GM12878 (cell line): ENCODE data around the gene DENND6B. TPM values are rescaled to one million over a fixed set of nuclear protein-coding genes. Genes with fewer than 3 reads are reported as not detected.

ENCODE experiments used
- BHLHE40 ChIP-seq, 2 experiments: fragments of 450-650 bp in 1 of 2; IDR thresholded peaks; 2 replicates each; pipeline ENCODE4 v1.6.1; 2011 to 2017; ENCODE audit warnings: low read depth in 2 of 2, borderline replicate concordance in 1 of 2, improper control_type of control experiment in 1 of 2, low read length in 1 of 2, mild to moderate bottlenecking in 1 of 2
- CEBPB ChIP-seq, 2 experiments: fragments of 150-350 bp in 1 of 2; IDR thresholded peaks; 2 replicates each; pipeline ENCODE4 v1.6.1; 2012 to 2014; ENCODE audit warnings: low read depth in 2 of 2, low read length in 2 of 2, borderline replicate concordance in 1 of 2, inconsistent platforms in 1 of 2
- CREB1 ChIP-seq: IDR thresholded peaks from 2 replicates; pipeline ENCODE4 v1.6.1; 2012; ENCODE audit warnings: low read depth, mild to moderate bottlenecking, inconsistent platforms
- GATAD2B ChIP-seq: fragments of 450-650 bp; conservative IDR thresholded peaks from 2 replicates; pipeline ENCODE4 v1.6.1; 2017; ENCODE audit warnings: low read depth, mild to moderate bottlenecking, moderate library complexity
- HDAC6 ChIP-seq: fragments of 200-600 bp; sonication (generic); IDR thresholded peaks from one replicate; pipeline ENCODE4 v1.8.0; 2017; ENCODE audit warnings: antibody characterized with exemption; ENCODE audit not compliant: unreplicated experiment
- HDGF ChIP-seq: fragments of 450-650 bp; IDR thresholded peaks from 2 replicates; pipeline ENCODE4 v1.6.1; 2016; ENCODE audit warnings: antibody characterized with exemption
- IRF4 ChIP-seq: IDR thresholded peaks from 2 replicates; pipeline ENCODE4 v1.6.1; 2011; ENCODE audit warnings: low read depth, low read length
- JUND ChIP-seq: IDR thresholded peaks from 2 replicates; pipeline ENCODE4 v1.6.1; 2012; ENCODE audit warnings: low read depth, mild to moderate bottlenecking, low read length, improper control_type of control experiment, moderate library complexity
- MLLT1 ChIP-seq: fragments of 450-650 bp; IDR thresholded peaks from 2 replicates; pipeline ENCODE4 v1.6.1; 2016; ENCODE audit warnings: mild to moderate bottlenecking
- MTA2 ChIP-seq: fragments of 450-650 bp; IDR thresholded peaks from 2 replicates; pipeline ENCODE4 v1.6.1; 2016; ENCODE audit warnings: low read depth, mild to moderate bottlenecking, moderate library complexity
- POLR2A ChIP-seq: IDR thresholded peaks from 2 replicates; pipeline ENCODE4 v1.6.1; 2011; ENCODE audit warnings: low read depth, mild to moderate bottlenecking, low read length
- RB1 ChIP-seq: fragments of 450-650 bp; formaldehyde crosslinking; IDR thresholded peaks from 2 replicates; pipeline ENCODE4 v1.6.1; 2017; ENCODE audit warnings: mild to moderate bottlenecking, borderline replicate concordance
- SIN3A ChIP-seq: IDR thresholded peaks from 2 replicates; pipeline ENCODE4 v1.6.1; 2012; ENCODE audit warnings: low read depth, low read length, improper control_type of control experiment
- STAT3 ChIP-seq: IDR thresholded peaks from 2 replicates; pipeline ENCODE4 v1.6.1; 2011; ENCODE audit warnings: low read depth, low read length, improper control_type of control experiment
- TBL1XR1 ChIP-seq: IDR thresholded peaks from 2 replicates; pipeline ENCODE4 v1.6.1; 2012; ENCODE audit warnings: low read depth, low read length, improper control_type of control experiment
- USF2 ChIP-seq: IDR thresholded peaks from 2 replicates; pipeline ENCODE4 v1.6.1; 2011; ENCODE audit warnings: low read depth, low read length, improper control_type of control experiment, borderline replicate concordance
- ZBTB4 ChIP-seq: fragments of 450-650 bp; formaldehyde crosslinking; IDR thresholded peaks from 2 replicates; pipeline ENCODE4 v1.4.0; 2022; ENCODE audit warnings: mild to moderate bottlenecking, moderate library complexity
- ZNF217 ChIP-seq: fragments of 450-650 bp; IDR thresholded peaks from 2 replicates; pipeline ENCODE4 v1.6.1; 2017; ENCODE audit warnings: antibody characterized with exemption, mild to moderate bottlenecking
- ZNF622 ChIP-seq: fragments of 450-650 bp; IDR thresholded peaks from 2 replicates; pipeline ENCODE4 v1.6.1; 2017; ENCODE audit warnings: mild to moderate bottlenecking, inconsistent platforms
- ZNF687 ChIP-seq: fragments of 450-650 bp; IDR thresholded peaks from 2 replicates; pipeline ENCODE4 v1.6.1; 2017; ENCODE audit warnings: mild to moderate bottlenecking, moderate library complexity
- ZZZ3 ChIP-seq: IDR thresholded peaks from 2 replicates; pipeline ENCODE4 v1.6.1; 2011; ENCODE audit warnings: low read depth; ENCODE audit not compliant: control insufficient read depth, insufficient read length
- polyA plus RNA-seq, 11 experiments: library from polyadenylated mRNA; depleted of rRNA in 4 of 11; unstranded in 6 of 11; stranded (reverse) in 5 of 11; fragments of >200 nt; fragmentation: Nextera tagmentation in 4 of 11; fragmentation: Illumina TruSeq in 1 of 11; extraction: Ambion mirVana in 4 of 11; extraction: Trizol in 1 of 11; gene quantifications; 1 replicate in 1 of 11; 2 replicates in 10 of 11; pipeline versions ENCODE4 v1.2.1 to v1.2.3, GENCODE V29; 2011 to 2016; ENCODE audit warnings: inconsistent platforms in 2 of 11, missing spikeins in 2 of 11, low read depth in 1 of 11
- total RNA-seq, 4 experiments: library from RNA; depleted of rRNA in 3 of 4; stranded (reverse); fragments of >200 nt in 3 of 4; fragmentation: Illumina TruSeq in 1 of 4; extraction: Trizol in 1 of 4; gene quantifications; 2 replicates each; pipeline versions ENCODE4 v1.2.1 to v1.2.3, GENCODE V29; 2013 to 2021

The DENND6B gene
- total and polyA plus RNA-seq, 10 of the 15 experiments (the other 5 are each of a cell fraction or from before 2014, with no cell fraction given), result 0.72 to 11.3 (median 6.2) TPM

- no peak for TF ChIP-seq SIN3A
- peak; percentile 99 for TF ChIP-seq HDGF
- TF ChIP-seq ZNF217, result no peak
- no peak for TF ChIP-seq CEBPB (IDR thresholded peaks at IDR 0.05; ENCODE audit: borderline replicate concordance in 1 of 2, low read depth in 2 of 2, low read length in 2 of 2)
- TF ChIP-seq CREB1, result peak; percentile 59
- no peak for TF ChIP-seq ZZZ3
- TF ChIP-seq BHLHE40 (IDR thresholded peaks at IDR 0.05; ENCODE audit: borderline replicate concordance in 1 of 2, low read depth in 2 of 2, low read length in 1 of 2), result peak; percentile 27 to 64; a peak in 2 of 4 replicates
- no peak for TF ChIP-seq USF2
- TF ChIP-seq TBL1XR1, result no peak
- no peak for TF ChIP-seq ZNF622
- no peak for TF ChIP-seq ZBTB4 (CRISPR knock-in tag)
- TF ChIP-seq JUND, result peak; percentile 37; the same call in 1 of the 2 replicates
- peak; percentile 75; the same call in 1 of the 2 replicates for TF ChIP-seq ZNF687
- TF ChIP-seq RB1, result 0 out of 2 replicates have a peak, but pooled peaks have one; percentile 14
- TF ChIP-seq MLLT1, result peak; percentile 58; the same call in 1 of the 2 replicates
- peak; percentile 80 for TF ChIP-seq GATAD2B
- peak; percentile 75; the same call in 1 of the 2 replicates for TF ChIP-seq IRF4
- TF ChIP-seq MTA2, result no peak
- TF ChIP-seq STAT3, result no peak
- TF ChIP-seq HDAC6, result no peak
- TF ChIP-seq POLR2A, result peak; percentile 87
Observed at GRCh38 chr22:50314455-50315288, 12.1 kb downstream of the DENND6B start (continued).
